ENCODE data around the gene TRNP1. TPM values are rescaled to one million over a fixed set of nuclear protein-coding genes. Genes with fewer than 3 reads are reported as not detected.
A peak's percentile ranks its signal among the peaks of the same experiment; 100 is the strongest.

The TRNP1 gene
- polyA plus RNA-seq, 1 experiment, result 50.7 TPM

- CTCF ChIA-PET, result no interaction called here
- no peak overlapping the region for H3K4me3 ChIP-seq (ENCODE audit: low read depth, low read length)
- POLR2A ChIA-PET, result no interaction called here
- TF ChIP-seq CTCF (IDR thresholded peaks at IDR 0.05; ENCODE audit: low read depth, low read length), result no peak
- peaks cover 2% of the 10 kb centered on the region for H3K27me3 ChIP-seq (ENCODE audit: control insufficient read depth, insufficient read depth, low read length)
- no peak for DNase-seq (ENCODE audit: low read depth, low spot score)
- peaks cover 10% of the 10 kb centered on the region for H3K9me3 ChIP-seq (ENCODE audit: control insufficient read depth, insufficient read depth, low read length)
- no peak overlapping the region for H3K27ac ChIP-seq (ENCODE audit: low read depth, low read length)
Observed at GRCh38 chr1:26953374-26953773, 40.1 kb upstream of the TRNP1 start.

- Histone ChIP-seq H3K9me3 (ENCODE audit: control insufficient read depth, insufficient read depth, low read length) (peaks cover 10% of the 10 kb centered on the region), H3K4me3 (ENCODE audit: low read depth, low read length) (no peak overlapping the region), H3K27me3 (ENCODE audit: control insufficient read depth, insufficient read depth, low read length) (peaks cover 13% of the 10 kb centered on the region), H3K27ac (ENCODE audit: low read depth, low read length) (no peak overlapping the region)
- no peak for TF ChIP-seq CTCF (IDR thresholded peaks at IDR 0.05; ENCODE audit: low read depth, low read length)
- no peak for DNase-seq (ENCODE audit: low read depth, low spot score)
- CTCF ChIA-PET, result no interaction called here
- POLR2A ChIA-PET, result no interaction called here
Observed at GRCh38 chr1:26956321-26956720, 37.2 kb upstream of the TRNP1 start.

- ChIA-PET CTCF (no interaction called here), POLR2A (no interaction called here)
- no peak for TF ChIP-seq CTCF (IDR thresholded peaks at IDR 0.05; ENCODE audit: low read depth, low read length)
- peaks cover 5% of the 10 kb centered on the region for H3K9me3 ChIP-seq (ENCODE audit: control insufficient read depth, insufficient read depth, low read length)
- peaks cover 13% of the 10 kb centered on the region for H3K27me3 ChIP-seq (ENCODE audit: control insufficient read depth, insufficient read depth, low read length)
- H3K4me3 ChIP-seq (ENCODE audit: low read depth, low read length), result no peak overlapping the region
- H3K27ac ChIP-seq (ENCODE audit: low read depth, low read length), result no peak overlapping the region
- DNase-seq (ENCODE audit: low read depth, low spot score), result no peak
Observed at GRCh38 chr1:26957306-26957705, 36.2 kb upstream of the TRNP1 start.

GRCh38 chr1:26959270-26959669, 34.2 kb upstream of the TRNP1 start:
- Histone ChIP-seq H3K9me3 (ENCODE audit: control insufficient read depth, insufficient read depth, low read length) (peaks cover 5% of the 10 kb centered on the region), H3K27me3 (ENCODE audit: control insufficient read depth, insufficient read depth, low read length) (peaks cover 13% of the 10 kb centered on the region), H3K4me3 (ENCODE audit: low read depth, low read length) (no peak overlapping the region), H3K27ac (ENCODE audit: low read depth, low read length) (no peak overlapping the region)
- TF ChIP-seq CTCF (IDR thresholded peaks at IDR 0.05; ENCODE audit: low read depth, low read length), result no peak
- POLR2A ChIA-PET, result no interaction called here
- DNase-seq (ENCODE audit: low read depth, low spot score), result no peak
- CTCF ChIA-PET, result interaction anchor here (0.5 kb wide), 1 partner anchor 73 kb away, joined by 3 read pairs; no protein-coding TSS in a partner anchor

- H3K27me3 ChIP-seq (ENCODE audit: control insufficient read depth, insufficient read depth, low read length), result peaks cover 13% of the 10 kb centered on the region
- no peak for DNase-seq (ENCODE audit: low read depth, low spot score)
- peak within 1 kb of the TSS; percentile 35; the same call in 1 of the 2 replicates for H3K4me3 ChIP-seq (ENCODE audit: low read depth, low read length)
- ChIA-PET POLR2A (no interaction called here), CTCF (interaction anchor here (2.4 kb wide), 1 partner anchor 38 kb away, joined by 11 read pairs; no protein-coding TSS in a partner anchor)
- peaks cover 5% of the 10 kb centered on the region for H3K9me3 ChIP-seq (ENCODE audit: control insufficient read depth, insufficient read depth, low read length)
- TF ChIP-seq CTCF (IDR thresholded peaks at IDR 0.05; ENCODE audit: low read depth, low read length), result no peak
- H3K27ac ChIP-seq (ENCODE audit: low read depth, low read length), result no peak within 1 kb of the TSS
Observed at GRCh38 chr1:26959722-26960624, 33.5 kb upstream of the TRNP1 start, which contains the start of gene KDF1. Gene KDF1, minus strand, starts transcription at chr1:26960468. Its CDS starts 8,088 bp downstream, at chr1:26952380.
